ENCODE data around the gene PDPR. TPM values are rescaled to one million over a fixed set of nuclear protein-coding genes. Genes with fewer than 3 reads are reported as not detected.
A peak's percentile ranks its signal among the peaks of the same experiment; 100 is the strongest.
"Not testable (repeated sequence)": the region's sequence is repeated elsewhere in the genome, so short reads cannot be mapped to it uniquely, and the experiment has no call there.

The PDPR gene
- total and polyA plus RNA-seq, 5 donors from 2014 or later: 5.2 to 31.2 (median 7.5) TPM

- Mint-ChIP-seq H3K27ac (no peak overlapping the region), H3K4me1 (no peaks in the 10 kb centered on the region), H3K9me3 (no peaks in the 10 kb centered on the region), H3K36me3 (peaks cover 5% of the 10 kb centered on the region), H3K27me3 (no peaks in the 10 kb centered on the region), H3K4me3 (no peak overlapping the region)
- no peak for DNase-seq
- Histone ChIP-seq H3K36me3 (ENCODE audit: control insufficient read depth, insufficient read depth, low read length) (peaks cover 75% of the 10 kb centered on the region), H3K27ac (ENCODE audit: insufficient read depth, low read length, poor library complexity, severe bottlenecking) (no peak overlapping the region), H3K4me3 (ENCODE audit: low read depth, low read length) (no peak overlapping the region), H3K27me3 (ENCODE audit: control insufficient read depth, insufficient read depth, low read length) (no peaks in the 10 kb centered on the region), H3K4me1 (ENCODE audit: control insufficient read depth, insufficient read depth, low read length, poor library complexity, severe bottlenecking) (no peaks in the 10 kb centered on the region), H3K9me3 (ENCODE audit: control insufficient read depth in 2 of 2, low read length in 2 of 2) (no peaks in the 10 kb centered on the region)
- no peak for ATAC-seq (ENCODE audit: low read depth in 2 of 2)
Measured at GRCh38 chr16:70159355-70160348, 45.5 kb downstream of the PDPR start.

- Histone ChIP-seq H3K36me3 (ENCODE audit: control insufficient read depth, insufficient read depth, low read length) (peaks cover 70% of the 10 kb centered on the region), H3K4me3 (ENCODE audit: low read depth, low read length) (no peak overlapping the region), H3K9me3 (ENCODE audit: control insufficient read depth in 2 of 2, low read length in 2 of 2) (no peaks in the 10 kb centered on the region), H3K27ac (ENCODE audit: insufficient read depth, low read length, poor library complexity, severe bottlenecking) (no peak overlapping the region), H3K4me1 (ENCODE audit: control insufficient read depth, insufficient read depth, low read length, poor library complexity, severe bottlenecking) (no peaks in the 10 kb centered on the region), H3K27me3 (ENCODE audit: control insufficient read depth, insufficient read depth, low read length) (no peaks in the 10 kb centered on the region)
- DNase-seq (no peak), ATAC-seq (ENCODE audit: low read depth in 2 of 2) (no peak)
- no peak overlapping the region for H3K27ac Mint-ChIP-seq
- peaks cover 5% of the 10 kb centered on the region for H3K36me3 Mint-ChIP-seq
- no peaks in the 10 kb centered on the region for H3K27me3 Mint-ChIP-seq
- peaks cover 0 to 4% (median 4%) of the 10 kb centered on the region in 4 donors for H3K4me1 Mint-ChIP-seq
- no peaks in the 10 kb centered on the region for H3K9me3 Mint-ChIP-seq
- no peak overlapping the region for H3K4me3 Mint-ChIP-seq
Measured at GRCh38 chr16:70160388-70160787, 46.3 kb downstream of the PDPR start.

- no peak overlapping the region for H3K4me3 Mint-ChIP-seq
- Histone ChIP-seq H3K4me1 (ENCODE audit: control insufficient read depth, insufficient read depth, low read length, poor library complexity, severe bottlenecking) (no peaks in the 10 kb centered on the region), H3K9me3 (ENCODE audit: control insufficient read depth in 2 of 2, low read length in 2 of 2) (no peaks in the 10 kb centered on the region), H3K27ac (ENCODE audit: insufficient read depth, low read length, poor library complexity, severe bottlenecking) (no peak overlapping the region), H3K27me3 (ENCODE audit: control insufficient read depth, insufficient read depth, low read length) (no peaks in the 10 kb centered on the region), H3K36me3 (ENCODE audit: control insufficient read depth, insufficient read depth, low read length) (peaks cover 66% of the 10 kb centered on the region), H3K4me3 (ENCODE audit: low read depth, low read length) (no peak overlapping the region)
- ATAC-seq (ENCODE audit: low read depth in 2 of 2) (no peak), DNase-seq (no peak)
- H3K4me1 Mint-ChIP-seq: peaks cover 0 to 4% (median 4%) of the 10 kb centered on the region in 4 donors
- H3K27me3 Mint-ChIP-seq: no peaks in the 10 kb centered on the region
- no peaks in the 10 kb centered on the region for H3K9me3 Mint-ChIP-seq
- peaks cover 5% of the 10 kb centered on the region for H3K36me3 Mint-ChIP-seq
- H3K27ac Mint-ChIP-seq: no peak overlapping the region
Measured at GRCh38 chr16:70160821-70161220, 46.7 kb downstream of the PDPR start.

GRCh38 chr16:70161350-70161749 lies 47.2 kb downstream of the PDPR start:
- H3K27me3 Mint-ChIP-seq: no peaks in the 10 kb centered on the region
- no peak overlapping the region for H3K27ac ChIP-seq (ENCODE audit: insufficient read depth, low read length, poor library complexity, severe bottlenecking)
- ATAC-seq (ENCODE audit: low read depth in 2 of 2): no peak

GRCh38 chr16:70162041-70162451 lies 47.9 kb downstream of the PDPR start:
- no peaks in the 10 kb centered on the region for H3K9me3 ChIP-seq (ENCODE audit: control insufficient read depth in 2 of 2, low read length in 2 of 2)
- no peak for ATAC-seq (ENCODE audit: low read depth in 2 of 2)
- Mint-ChIP-seq H3K9me3 (no peaks in the 10 kb centered on the region), H3K36me3 (peaks cover 5% of the 10 kb centered on the region), H3K4me3 (no peak overlapping the region), H3K27me3 (no peaks in the 10 kb centered on the region), H3K4me1 (peaks cover 0 to 4% (median 4%) of the 10 kb centered on the region in 4 donors), H3K27ac (no peak overlapping the region)
- peaks cover 54% of the 10 kb centered on the region for H3K36me3 ChIP-seq (ENCODE audit: control insufficient read depth, insufficient read depth, low read length)
- no peak overlapping the region for H3K4me3 ChIP-seq (ENCODE audit: low read depth, low read length)
- no peak overlapping the region for H3K27ac ChIP-seq (ENCODE audit: insufficient read depth, low read length, poor library complexity, severe bottlenecking)
- H3K4me1 ChIP-seq (ENCODE audit: control insufficient read depth, insufficient read depth, low read length, poor library complexity, severe bottlenecking): no peaks in the 10 kb centered on the region
- H3K27me3 ChIP-seq (ENCODE audit: control insufficient read depth, insufficient read depth, low read length): no peaks in the 10 kb centered on the region
- no peak for DNase-seq

More at GRCh38 chr16:70161350-70161749, 47.2 kb downstream of the PDPR start:
- Histone ChIP-seq H3K36me3 (ENCODE audit: control insufficient read depth, insufficient read depth, low read length) (peaks cover 61% of the 10 kb centered on the region), H3K4me3 (ENCODE audit: low read depth, low read length) (no peak overlapping the region), H3K27me3 (ENCODE audit: control insufficient read depth, insufficient read depth, low read length) (no peaks in the 10 kb centered on the region), H3K9me3 (ENCODE audit: control insufficient read depth in 2 of 2, low read length in 2 of 2) (no peaks in the 10 kb centered on the region), H3K4me1 (ENCODE audit: control insufficient read depth, insufficient read depth, low read length, poor library complexity, severe bottlenecking) (no peaks in the 10 kb centered on the region)
- Mint-ChIP-seq H3K27ac (peak overlapping the region in 1 of 3 donors; percentile 17), H3K36me3 (peaks cover 5% of the 10 kb centered on the region), H3K4me3 (no peak overlapping the region), H3K4me1 (peaks cover 0 to 4% (median 4%) of the 10 kb centered on the region in 4 donors), H3K9me3 (no peaks in the 10 kb centered on the region)
- no peak for DNase-seq

GRCh38 chr16:70163596-70163995 lies 49.5 kb downstream of the PDPR start:
- H3K9me3 Mint-ChIP-seq: no peaks in the 10 kb centered on the region
- no peaks in the 10 kb centered on the region for H3K27me3 Mint-ChIP-seq
- H3K4me3 Mint-ChIP-seq: no peak overlapping the region
- ATAC-seq (ENCODE audit: low read depth in 2 of 2) (no peak), DNase-seq (no peak)
- no peaks in the 10 kb centered on the region for H3K27me3 ChIP-seq (ENCODE audit: control insufficient read depth, insufficient read depth, low read length)
- no peak overlapping the region for H3K27ac ChIP-seq (ENCODE audit: insufficient read depth, low read length, poor library complexity, severe bottlenecking)
- H3K36me3 ChIP-seq (ENCODE audit: control insufficient read depth, insufficient read depth, low read length): peaks cover 40% of the 10 kb centered on the region
- no peaks in the 10 kb centered on the region for H3K4me1 ChIP-seq (ENCODE audit: control insufficient read depth, insufficient read depth, low read length, poor library complexity, severe bottlenecking)
- no peak overlapping the region for H3K4me3 ChIP-seq (ENCODE audit: low read depth, low read length)
- H3K9me3 ChIP-seq (ENCODE audit: control insufficient read depth in 2 of 2, low read length in 2 of 2): no peaks in the 10 kb centered on the region
- H3K27ac Mint-ChIP-seq: peak overlapping the region in 1 of 3 donors; percentile 9
- peaks cover 5% of the 10 kb centered on the region for H3K36me3 Mint-ChIP-seq
- H3K4me1 Mint-ChIP-seq: peaks cover 0 to 4% (median 4%) of the 10 kb centered on the region in 4 donors

GRCh38 chr16:70166688-70167087 lies 52.6 kb downstream of the PDPR start:
- H3K36me3 ChIP-seq (ENCODE audit: control insufficient read depth, insufficient read depth, low read length): peaks cover 10% of the 10 kb centered on the region
- H3K27me3 Mint-ChIP-seq; H3K36me3 Mint-ChIP-seq; ATAC-seq (ENCODE audit: low read depth in 2 of 2); DNase-seq; H3K4me1 ChIP-seq (ENCODE audit: control insufficient read depth, insufficient read depth, low read length, poor library complexity, severe bottlenecking); H3K27ac ChIP-seq (ENCODE audit: insufficient read depth, low read length, poor library complexity, severe bottlenecking); H3K9me3 Mint-ChIP-seq; H3K4me3 Mint-ChIP-seq; H3K4me1 Mint-ChIP-seq; H3K27ac Mint-ChIP-seq; H3K9me3 ChIP-seq (ENCODE audit: control insufficient read depth in 2 of 2, low read length in 2 of 2); H3K4me3 ChIP-seq (ENCODE audit: low read depth, low read length); H3K27me3 ChIP-seq (ENCODE audit: control insufficient read depth, insufficient read depth, low read length): not testable (repeated sequence)
